ENCODE results near the gene DECR2. TPM values are rescaled to one million over a fixed set of nuclear protein-coding genes. Genes with fewer than 3 reads are reported as not detected.

DECR2 gene
- total RNA-seq, 4 donors from 2014 or later: 13.6 to 19.6 (median 17.0) TPM

GRCh38 chr16:378821-379182 is 22.9 kb upstream of the DECR2 start:
- TF ChIP-seq POLR2A (IDR thresholded peaks at IDR 0.05): no peak
- TF ChIP-seq, protein P1, sequence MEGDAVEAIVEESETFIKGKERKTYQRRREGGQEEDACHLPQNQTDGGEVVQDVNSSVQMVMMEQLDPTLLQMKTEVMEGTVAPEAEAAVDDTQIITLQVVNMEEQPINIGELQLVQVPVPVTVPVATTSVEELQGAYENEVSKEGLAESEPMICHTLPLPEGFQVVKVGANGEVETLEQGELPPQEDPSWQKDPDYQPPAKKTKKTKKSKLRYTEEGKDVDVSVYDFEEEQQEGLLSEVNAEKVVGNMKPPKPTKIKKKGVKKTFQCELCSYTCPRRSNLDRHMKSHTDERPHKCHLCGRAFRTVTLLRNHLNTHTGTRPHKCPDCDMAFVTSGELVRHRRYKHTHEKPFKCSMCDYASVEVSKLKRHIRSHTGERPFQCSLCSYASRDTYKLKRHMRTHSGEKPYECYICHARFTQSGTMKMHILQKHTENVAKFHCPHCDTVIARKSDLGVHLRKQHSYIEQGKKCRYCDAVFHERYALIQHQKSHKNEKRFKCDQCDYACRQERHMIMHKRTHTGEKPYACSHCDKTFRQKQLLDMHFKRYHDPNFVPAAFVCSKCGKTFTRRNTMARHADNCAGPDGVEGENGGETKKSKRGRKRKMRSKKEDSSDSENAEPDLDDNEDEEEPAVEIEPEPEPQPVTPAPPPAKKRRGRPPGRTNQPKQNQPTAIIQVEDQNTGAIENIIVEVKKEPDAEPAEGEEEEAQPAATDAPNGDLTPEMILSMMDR (IDR thresholded peaks at IDR 0.05): no peak
- WGBS, 2 donors: 96% methylated on average over 5 of the region's 14 CpGs; no CpG with 5 or more reads in 1 of the 2 donors
- Histone ChIP-seq H3K36me3 (peaks cover 0 to 42% (median 11%) of the 10 kb centered on the region in 3 donors), H3K4me3 (no peak overlapping the region), H3K4me1 (peaks cover 25 to 47% (median 39%) of the 10 kb centered on the region in 3 donors), H3K27me3 (no peaks in the 10 kb centered on the region), H3K27ac (no peak overlapping the region), H3K9me3 (no peaks in the 10 kb centered on the region)
- intact Hi-C loops (cut with DNase I): no loop called here
- DNase-seq: no peak

DNA sequence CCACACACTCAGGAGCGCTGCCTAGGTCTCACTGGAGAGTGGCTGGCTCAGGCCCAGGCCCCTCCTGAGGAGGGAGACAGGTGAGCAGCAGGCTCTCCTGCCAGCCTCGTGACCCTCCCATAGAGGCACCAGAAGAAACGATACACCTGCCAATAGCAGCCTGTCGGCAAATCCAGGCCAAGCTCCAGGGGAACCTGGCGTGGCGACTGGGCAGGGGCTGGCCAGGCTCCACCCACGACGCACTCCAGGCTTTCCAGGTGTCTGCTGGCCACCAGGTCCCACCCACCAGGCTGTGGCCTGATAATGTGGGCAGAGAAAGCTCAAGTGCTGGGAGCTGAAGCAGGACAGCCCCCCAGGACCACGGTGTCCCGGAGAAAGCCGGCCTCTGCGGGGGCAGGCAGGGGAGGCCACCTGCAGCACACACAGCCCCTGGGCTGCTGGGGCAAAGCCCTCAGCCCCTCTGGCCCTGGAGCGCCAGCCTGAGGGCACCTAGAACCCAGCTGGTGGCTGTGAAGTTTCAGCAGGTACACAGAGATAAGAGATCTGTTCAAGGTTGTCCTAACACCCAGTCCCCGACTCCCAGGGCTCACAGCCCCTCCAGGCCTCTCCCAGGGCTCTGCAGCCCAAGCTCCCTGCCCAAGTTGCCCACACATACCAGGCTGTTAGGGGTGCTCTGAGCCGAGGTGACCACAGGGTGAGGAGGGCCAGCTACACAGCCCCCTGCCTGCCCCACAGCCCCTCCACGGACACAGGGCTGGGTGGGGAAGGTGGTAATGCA is 22.3 kb upstream of the DECR2 start:
- Histone ChIP-seq H3K36me3 (peaks cover 0 to 36% (median 11%) of the 10 kb centered on the region in 3 donors), H3K27me3 (no peaks in the 10 kb centered on the region), H3K4me1 (peaks cover 30 to 53% (median 42%) of the 10 kb centered on the region in 3 donors), H3K4me3 (peak overlapping the region in 1 of 4 donors; percentile 21), H3K27ac (peak overlapping the region in 1 of 4 donors; percentile 2), H3K9me3 (no peaks in the 10 kb centered on the region)
- intact Hi-C loops (cut with DNase I): no loop called here
- no peak for DNase-seq
- 96% methylated on average over 4 of the region's 16 CpGs; no CpG with 5 or more reads in 1 of the 2 donors for WGBS, 2 donors
- TF ChIP-seq, protein P1 (IDR thresholded peaks at IDR 0.05): no peak
- no peak for TF ChIP-seq POLR2A (IDR thresholded peaks at IDR 0.05)

DNA sequence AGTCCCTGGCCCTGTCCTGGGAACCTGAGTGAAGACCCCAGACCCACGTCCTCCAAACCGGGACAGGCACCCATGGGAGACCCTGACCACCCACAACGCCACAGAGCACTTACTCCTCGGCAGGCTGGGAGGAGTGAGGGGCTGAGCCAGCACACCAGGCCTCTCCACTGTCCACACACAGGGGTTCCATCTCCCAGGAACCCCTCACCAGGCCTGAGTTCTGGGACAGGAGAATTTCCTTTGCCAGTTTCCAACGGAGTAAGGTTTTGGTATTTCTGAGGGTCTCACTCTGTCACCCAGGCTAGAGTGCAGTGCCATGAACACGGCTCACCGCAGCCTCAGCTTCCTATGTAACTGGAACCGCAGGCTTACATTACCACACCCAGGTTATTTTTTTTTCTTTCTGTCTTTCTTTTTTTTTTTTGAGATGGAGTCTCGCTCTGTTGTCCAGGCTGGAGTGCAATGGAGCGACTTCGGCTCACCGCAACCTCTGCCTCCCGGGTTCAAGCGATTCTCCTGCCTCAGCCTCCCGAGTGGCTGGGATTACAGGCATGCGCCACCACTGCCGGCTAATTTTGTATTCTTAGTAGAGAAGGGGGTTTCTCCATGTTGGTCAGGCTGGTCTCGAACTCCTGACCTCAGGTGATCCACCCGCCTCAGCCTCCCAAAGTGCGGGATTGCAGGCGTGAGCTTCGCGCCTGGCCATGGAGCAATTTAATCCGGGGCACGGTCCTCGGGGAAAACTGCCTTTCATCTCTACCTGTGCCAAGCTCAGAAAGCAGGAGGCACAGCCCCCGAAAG is 21.5 kb upstream of the DECR2 start:
- intact Hi-C loops (cut with DNase I): no loop called here
- WGBS, 2 donors: 74 to 77% methylated on average over 15 to 16 of the region's 27 CpGs
- no peaks in the 10 kb centered on the region for H3K27me3 ChIP-seq
- H3K4me3 ChIP-seq: peak overlapping the region; percentile 65 to 100 (median 94)
- peak overlapping the region in 1 of 4 donors; percentile 2 for H3K27ac ChIP-seq
- H3K9me3 ChIP-seq: no peaks in the 10 kb centered on the region
- no peak for DNase-seq
- TF ChIP-seq, protein P1 (IDR thresholded peaks at IDR 0.05): no peak
- TF ChIP-seq POLR2A (IDR thresholded peaks at IDR 0.05): no peak
- H3K36me3 ChIP-seq: peaks cover 0 to 28% (median 6%) of the 10 kb centered on the region in 3 donors
- peaks cover 30 to 59% (median 42%) of the 10 kb centered on the region in 3 donors for H3K4me1 ChIP-seq

DNA sequence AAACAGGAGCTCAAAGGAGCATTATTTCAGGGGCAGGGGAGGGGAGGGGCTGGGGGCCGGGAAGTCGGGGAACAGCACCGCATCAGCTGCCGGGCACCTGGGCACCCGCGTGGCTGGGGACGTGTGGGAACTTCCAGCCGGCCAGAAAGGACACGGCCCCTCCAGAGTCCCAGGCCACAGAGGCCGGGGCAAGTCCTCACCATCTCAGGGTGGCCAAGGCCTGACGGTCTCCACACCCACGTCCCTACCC is 21.0 kb upstream of the DECR2 start:
- no peak for DNase-seq
- H3K4me1 ChIP-seq: peaks cover 30 to 59% (median 42%) of the 10 kb centered on the region in 3 donors
- peak overlapping the region; percentile 65 to 100 (median 94) for H3K4me3 ChIP-seq
- peak overlapping the region; percentile 64 to 91 (median 90) for H3K27ac ChIP-seq
- H3K36me3 ChIP-seq: peaks cover 0 to 23% (median 6%) of the 10 kb centered on the region in 3 donors
- TF ChIP-seq, protein P1 (IDR thresholded peaks at IDR 0.05): no peak
- no peak for TF ChIP-seq POLR2A (IDR thresholded peaks at IDR 0.05)
- 0 to 10% methylated on average over 2 to 6 of the region's 12 CpGs for WGBS, 2 donors
- H3K9me3 ChIP-seq: no peaks in the 10 kb centered on the region
- H3K27me3 ChIP-seq: no peaks in the 10 kb centered on the region
- intact Hi-C loops (cut with DNase I): no loop called here
